ENCODE results near the gene VAMP8. TPM values are rescaled to one million over a fixed set of nuclear protein-coding genes. Genes with fewer than 3 reads are reported as not detected.

VAMP8 gene
- total RNA-seq, 1 experiment from 2014 or later: 52.0 TPM

DNA sequence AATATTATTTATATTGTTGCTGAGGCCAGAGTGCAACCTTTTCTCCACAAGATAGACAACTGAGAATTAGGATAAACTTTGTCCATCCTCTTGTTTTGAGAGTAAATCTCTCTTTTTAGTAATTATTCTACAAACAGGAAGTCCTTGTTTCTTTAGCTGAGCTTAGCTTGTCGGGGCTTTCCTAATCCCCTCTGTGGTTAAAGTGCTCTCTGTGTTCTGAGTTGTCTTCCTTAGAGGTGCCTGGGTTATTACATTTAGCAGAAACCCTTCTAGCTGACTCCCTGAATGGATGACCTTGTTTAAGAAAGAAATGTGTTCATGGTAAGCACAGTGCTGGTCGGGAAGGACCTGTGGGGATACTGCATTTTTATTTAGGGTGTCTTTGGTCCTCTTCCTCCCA is 51.3 kb downstream of the VAMP8 start (continued):
- TF ChIP-seq, protein P1, sequence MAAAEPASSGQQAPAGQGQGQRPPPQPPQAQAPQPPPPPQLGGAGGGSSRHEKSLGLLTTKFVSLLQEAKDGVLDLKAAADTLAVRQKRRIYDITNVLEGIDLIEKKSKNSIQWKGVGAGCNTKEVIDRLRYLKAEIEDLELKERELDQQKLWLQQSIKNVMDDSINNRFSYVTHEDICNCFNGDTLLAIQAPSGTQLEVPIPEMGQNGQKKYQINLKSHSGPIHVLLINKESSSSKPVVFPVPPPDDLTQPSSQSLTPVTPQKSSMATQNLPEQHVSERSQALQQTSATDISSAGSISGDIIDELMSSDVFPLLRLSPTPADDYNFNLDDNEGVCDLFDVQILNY (CRISPR knock-in tag; IDR thresholded peaks at IDR 0.05): no peak
- TF ChIP-seq ZNF317 (CRISPR knock-in tag; IDR thresholded peaks at IDR 0.05; ENCODE audit: borderline replicate concordance, low read depth): no peak
- TF ChIP-seq, protein P2, sequence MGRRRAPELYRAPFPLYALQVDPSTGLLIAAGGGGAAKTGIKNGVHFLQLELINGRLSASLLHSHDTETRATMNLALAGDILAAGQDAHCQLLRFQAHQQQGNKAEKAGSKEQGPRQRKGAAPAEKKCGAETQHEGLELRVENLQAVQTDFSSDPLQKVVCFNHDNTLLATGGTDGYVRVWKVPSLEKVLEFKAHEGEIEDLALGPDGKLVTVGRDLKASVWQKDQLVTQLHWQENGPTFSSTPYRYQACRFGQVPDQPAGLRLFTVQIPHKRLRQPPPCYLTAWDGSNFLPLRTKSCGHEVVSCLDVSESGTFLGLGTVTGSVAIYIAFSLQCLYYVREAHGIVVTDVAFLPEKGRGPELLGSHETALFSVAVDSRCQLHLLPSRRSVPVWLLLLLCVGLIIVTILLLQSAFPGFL (CRISPR knock-in tag; IDR thresholded peaks at IDR 0.05; ENCODE audit: borderline replicate concordance): no peak
- TF ChIP-seq GTF2I (CRISPR knock-in tag; conservative IDR thresholded peaks at IDR 0.05): no peak
- TF ChIP-seq, protein P3, sequence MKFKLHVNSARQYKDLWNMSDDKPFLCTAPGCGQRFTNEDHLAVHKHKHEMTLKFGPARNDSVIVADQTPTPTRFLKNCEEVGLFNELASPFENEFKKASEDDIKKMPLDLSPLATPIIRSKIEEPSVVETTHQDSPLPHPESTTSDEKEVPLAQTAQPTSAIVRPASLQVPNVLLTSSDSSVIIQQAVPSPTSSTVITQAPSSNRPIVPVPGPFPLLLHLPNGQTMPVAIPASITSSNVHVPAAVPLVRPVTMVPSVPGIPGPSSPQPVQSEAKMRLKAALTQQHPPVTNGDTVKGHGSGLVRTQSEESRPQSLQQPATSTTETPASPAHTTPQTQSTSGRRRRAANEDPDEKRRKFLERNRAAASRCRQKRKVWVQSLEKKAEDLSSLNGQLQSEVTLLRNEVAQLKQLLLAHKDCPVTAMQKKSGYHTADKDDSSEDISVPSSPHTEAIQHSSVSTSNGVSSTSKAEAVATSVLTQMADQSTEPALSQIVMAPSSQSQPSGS (CRISPR knock-in tag; IDR thresholded peaks at IDR 0.05; ENCODE audit: borderline replicate concordance, low read depth): no peak
- TF ChIP-seq, protein P4, sequence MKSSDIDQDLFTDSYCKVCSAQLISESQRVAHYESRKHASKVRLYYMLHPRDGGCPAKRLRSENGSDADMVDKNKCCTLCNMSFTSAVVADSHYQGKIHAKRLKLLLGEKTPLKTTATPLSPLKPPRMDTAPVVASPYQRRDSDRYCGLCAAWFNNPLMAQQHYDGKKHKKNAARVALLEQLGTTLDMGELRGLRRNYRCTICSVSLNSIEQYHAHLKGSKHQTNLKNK (CRISPR knock-in tag; IDR thresholded peaks at IDR 0.05): no peak
- TF ChIP-seq SOX15 (CRISPR knock-in tag; IDR thresholded peaks at IDR 0.05): no peak
- TF ChIP-seq, protein P5, sequence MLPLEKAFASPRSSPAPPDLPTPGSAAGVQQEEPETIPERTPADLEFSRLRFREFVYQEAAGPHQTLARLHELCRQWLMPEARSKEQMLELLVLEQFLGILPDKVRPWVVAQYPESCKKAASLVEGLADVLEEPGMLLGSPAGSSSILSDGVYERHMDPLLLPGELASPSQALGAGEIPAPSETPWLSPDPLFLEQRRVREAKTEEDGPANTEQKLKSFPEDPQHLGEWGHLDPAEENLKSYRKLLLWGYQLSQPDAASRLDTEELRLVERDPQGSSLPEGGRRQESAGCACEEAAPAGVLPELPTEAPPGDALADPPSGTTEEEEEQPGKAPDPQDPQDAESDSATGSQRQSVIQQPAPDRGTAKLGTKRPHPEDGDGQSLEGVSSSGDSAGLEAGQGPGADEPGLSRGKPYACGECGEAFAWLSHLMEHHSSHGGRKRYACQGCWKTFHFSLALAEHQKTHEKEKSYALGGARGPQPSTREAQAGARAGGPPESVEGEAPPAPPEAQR (CRISPR knock-in tag; IDR thresholded peaks at IDR 0.05): no peak
- no peak for TF ChIP-seq NFE2L1 (CRISPR knock-in tag; IDR thresholded peaks at IDR 0.05)
- no peak for TF ChIP-seq ZNF232 (CRISPR knock-in tag; IDR thresholded peaks at IDR 0.05)

DNA sequence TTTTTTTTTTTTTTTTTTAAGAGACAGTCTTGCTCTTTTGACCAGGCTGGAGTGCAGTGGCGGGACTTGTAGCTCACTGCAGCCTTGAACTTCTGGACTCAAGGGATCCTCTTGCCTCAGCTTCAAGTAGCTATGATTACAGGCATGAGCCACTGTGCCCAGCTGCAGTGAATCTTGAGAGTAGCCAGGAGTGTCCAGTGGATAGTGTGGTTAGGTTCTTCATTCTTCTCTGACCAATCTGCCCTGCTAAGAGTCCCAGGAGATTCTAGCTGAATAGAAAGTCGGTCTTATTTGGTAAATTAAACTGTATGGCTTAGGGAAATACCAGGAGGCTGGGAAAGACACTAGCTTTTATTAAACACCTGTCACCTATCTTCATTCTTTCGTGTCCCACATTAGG is 53.9 kb downstream of the VAMP8 start:
- ATAC-seq (no peak), DNase-seq (ENCODE audit: low spot score) (no peak)
- no peaks in the 10 kb centered on the region for H3K4me1 Mint-ChIP-seq
- peaks cover 80% of the 10 kb centered on the region for H3K36me3 Mint-ChIP-seq
- H3K9me3 Mint-ChIP-seq: no peaks in the 10 kb centered on the region
- H3K4me3 Mint-ChIP-seq: no peak overlapping the region
- H3K27me3 Mint-ChIP-seq (ENCODE audit: low read depth): no peaks in the 10 kb centered on the region
- TF ChIP-seq, protein P6, sequence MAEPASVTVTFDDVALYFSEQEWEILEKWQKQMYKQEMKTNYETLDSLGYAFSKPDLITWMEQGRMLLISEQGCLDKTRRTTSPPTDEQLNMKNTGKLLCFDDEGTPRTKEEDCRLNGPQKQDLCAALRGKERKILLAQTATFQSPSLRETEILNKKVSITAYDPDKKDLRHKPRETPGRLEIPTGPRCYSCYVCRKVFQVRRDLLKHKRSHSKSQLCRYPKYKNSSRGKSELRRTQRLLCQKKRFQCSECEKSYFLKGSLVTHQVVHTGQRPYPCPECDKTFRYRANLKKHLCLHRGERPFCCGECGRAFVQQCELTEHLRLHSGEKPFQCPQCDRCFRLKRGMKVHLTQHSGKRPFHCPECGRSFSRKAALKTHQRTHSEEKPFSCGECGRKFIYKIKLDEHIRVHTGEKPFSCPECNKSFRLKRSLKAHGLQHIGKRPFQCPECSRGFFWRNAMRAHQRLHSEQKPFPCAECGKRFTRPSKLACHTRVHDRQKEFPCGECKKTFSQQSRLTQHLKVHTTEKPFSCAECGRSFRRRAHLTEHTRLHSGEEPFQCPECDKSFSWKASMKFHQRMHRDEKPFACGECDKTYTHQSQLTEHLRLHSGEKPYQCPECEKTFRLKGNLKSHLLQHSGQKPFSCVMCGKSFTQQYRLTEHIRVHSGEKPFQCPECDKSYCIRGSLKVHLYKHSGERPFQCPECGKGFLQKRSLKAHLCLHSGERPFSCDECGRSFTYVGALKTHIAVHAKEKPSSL (CRISPR knock-in tag; conservative IDR thresholded peaks at IDR 0.05): no peak
- TF ChIP-seq, protein P7, sequence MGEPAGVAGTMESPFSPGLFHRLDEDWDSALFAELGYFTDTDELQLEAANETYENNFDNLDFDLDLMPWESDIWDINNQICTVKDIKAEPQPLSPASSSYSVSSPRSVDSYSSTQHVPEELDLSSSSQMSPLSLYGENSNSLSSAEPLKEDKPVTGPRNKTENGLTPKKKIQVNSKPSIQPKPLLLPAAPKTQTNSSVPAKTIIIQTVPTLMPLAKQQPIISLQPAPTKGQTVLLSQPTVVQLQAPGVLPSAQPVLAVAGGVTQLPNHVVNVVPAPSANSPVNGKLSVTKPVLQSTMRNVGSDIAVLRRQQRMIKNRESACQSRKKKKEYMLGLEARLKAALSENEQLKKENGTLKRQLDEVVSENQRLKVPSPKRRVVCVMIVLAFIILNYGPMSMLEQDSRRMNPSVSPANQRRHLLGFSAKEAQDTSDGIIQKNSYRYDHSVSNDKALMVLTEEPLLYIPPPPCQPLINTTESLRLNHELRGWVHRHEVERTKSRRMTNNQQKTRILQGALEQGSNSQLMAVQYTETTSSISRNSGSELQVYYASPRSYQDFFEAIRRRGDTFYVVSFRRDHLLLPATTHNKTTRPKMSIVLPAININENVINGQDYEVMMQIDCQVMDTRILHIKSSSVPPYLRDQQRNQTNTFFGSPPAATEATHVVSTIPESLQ (CRISPR knock-in tag; IDR thresholded peaks at IDR 0.05): no peak
- no peak for TF ChIP-seq GABPB1 (CRISPR knock-in tag; IDR thresholded peaks at IDR 0.05)
- TF ChIP-seq OVOL2 (CRISPR knock-in tag; IDR thresholded peaks at IDR 0.05; ENCODE audit: borderline replicate concordance): no peak
- no peak for TF ChIP-seq RELA (CRISPR knock-in tag; IDR thresholded peaks at IDR 0.05; ENCODE audit: borderline replicate concordance)
- TF ChIP-seq FOXK1 (CRISPR knock-in tag; IDR thresholded peaks at IDR 0.05): no peak
- no peak for TF ChIP-seq ZNF396 (CRISPR knock-in tag; IDR thresholded peaks at IDR 0.05; ENCODE audit: borderline replicate concordance)
- no peak for TF ChIP-seq CREB1 (CRISPR knock-in tag; IDR thresholded peaks at IDR 0.05)
- TF ChIP-seq, protein P4 (CRISPR knock-in tag; IDR thresholded peaks at IDR 0.05): no peak
- TF ChIP-seq TEAD1 (CRISPR knock-in tag; IDR thresholded peaks at IDR 0.05): no peak
- TF ChIP-seq CBFB (CRISPR knock-in tag; IDR thresholded peaks at IDR 0.05; ENCODE audit: low read depth): no peak
- no peak for TF ChIP-seq KAT7 (CRISPR knock-in tag; IDR thresholded peaks at IDR 0.05; ENCODE audit: borderline replicate concordance)
- TF ChIP-seq ATF1 (CRISPR knock-in tag; IDR thresholded peaks at IDR 0.05): no peak
- no peak for TF ChIP-seq ZNF317 (CRISPR knock-in tag; IDR thresholded peaks at IDR 0.05; ENCODE audit: borderline replicate concordance, low read depth)
- TF ChIP-seq NR3C1 (CRISPR knock-in tag; conservative IDR thresholded peaks at IDR 0.05; ENCODE audit: low read depth): no peak
- TF ChIP-seq NFYB (CRISPR knock-in tag; conservative IDR thresholded peaks at IDR 0.05; ENCODE audit: low read depth): no peak
- no peak for TF ChIP-seq MYBL2 (CRISPR knock-in tag; IDR thresholded peaks at IDR 0.05)
- TF ChIP-seq, protein P8, sequence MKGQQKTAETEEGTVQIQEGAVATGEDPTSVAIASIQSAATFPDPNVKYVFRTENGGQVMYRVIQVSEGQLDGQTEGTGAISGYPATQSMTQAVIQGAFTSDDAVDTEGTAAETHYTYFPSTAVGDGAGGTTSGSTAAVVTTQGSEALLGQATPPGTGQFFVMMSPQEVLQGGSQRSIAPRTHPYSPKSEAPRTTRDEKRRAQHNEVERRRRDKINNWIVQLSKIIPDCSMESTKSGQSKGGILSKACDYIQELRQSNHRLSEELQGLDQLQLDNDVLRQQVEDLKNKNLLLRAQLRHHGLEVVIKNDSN (CRISPR knock-in tag; IDR thresholded peaks at IDR 0.05): no peak
- POLR2A ChIA-PET: no interaction called here
- no peak overlapping the region for H3K27ac Mint-ChIP-seq
- CTCF ChIA-PET: interaction anchor here (0.7 kb wide), 1 partner anchor 848 kb away, joined by 4 read pairs; no protein-coding TSS in a partner anchor
